Measurements from ENCODE around the gene ADAMTS12. TPM values are rescaled to one million over a fixed set of nuclear protein-coding genes. Genes with fewer than 3 reads are reported as not detected.

The ADAMTS12 gene
- total and polyA plus RNA-seq, 10 of the 15 experiments (the other 5 are each of a cell fraction or from before 2014, with no cell fraction given), result 0.11 to 35.8 (median 20.7) TPM

GRCh38 chr5:33812746-33813145 is 79.0 kb downstream of the ADAMTS12 start:
- ATAC-seq (no peak), DNase-seq (ENCODE audit: low read depth, low spot score) (no peak), FAIRE-seq (no peak)
- H3K4me2 ChIP-seq (ENCODE audit: control insufficient read depth, insufficient read depth), result no peak overlapping the region
- no TSS peak for BruUV-seq (replicated peaks)
- no peaks in the 10 kb centered on the region for H3K4me1 ChIP-seq (ENCODE audit: control insufficient read depth, insufficient read depth, low read length)
- RAD21 ChIA-PET (ENCODE audit: unreplicated experiment), result no interaction called here
- H3K9ac ChIP-seq (ENCODE audit: control insufficient read depth, insufficient read depth, low read length), result no peak overlapping the region
- TF ChIP-seq HDGF (IDR thresholded peaks at IDR 0.05) (no peak), EGR1 (IDR thresholded peaks at IDR 0.05; ENCODE audit: borderline replicate concordance in 1 of 2, low read depth in 2 of 2, low read length in 2 of 2) (no peak)
- H3K9me3 ChIP-seq (replicated peaks; ENCODE audit: control insufficient read depth, insufficient read depth, low read length), result no peaks in the 10 kb centered on the region; the same call in 2 of the 3 replicates
- H4K20me1 ChIP-seq (ENCODE audit: control insufficient read depth, insufficient read depth), result no peaks in the 10 kb centered on the region
- CTCF ChIA-PET, result interaction anchor here (0.7 kb wide), 1 partner anchor 122 kb away, joined by 3 read pairs; no protein-coding TSS in a partner anchor
- H3K27ac ChIP-seq (ENCODE audit: control insufficient read depth, insufficient read depth), result no peak overlapping the region
- no peaks in the 10 kb centered on the region for H3K36me3 ChIP-seq (ENCODE audit: control insufficient read depth in 2 of 2, insufficient read depth in 2 of 2, low read length in 1 of 2)
- H3K27me3 ChIP-seq (replicated peaks in 1 of 2; ENCODE audit: control insufficient read depth in 2 of 2, insufficient read depth in 2 of 2, low read length in 1 of 2), result no peaks in the 10 kb centered on the region
- SMC1A ChIA-PET (ENCODE audit: uncharacterized antibody, unreplicated experiment), result interaction anchor here (1.2 kb wide), 1 partner anchor 38 kb away, joined by 3 read pairs; no protein-coding TSS in a partner anchor
- intact Hi-C loops (cut with micrococcal nuclease; ENCODE audit: unreplicated experiment), result no loop called here
- POLR2A ChIA-PET, result no interaction called here
- H2AFZ ChIP-seq (ENCODE audit: control insufficient read depth, low read depth, low read length), result no peak overlapping the region
- no peaks in the 10 kb centered on the region for H3K79me2 ChIP-seq (ENCODE audit: control insufficient read depth, insufficient read depth, low read length)
- 79% methylated on average over 4 of the region's 4 CpGs for WGBS (ENCODE audit: insufficient coverage, insufficient replicate concordance, low lambda C conversion rate, missing lambda C conversion rate)
- in situ Hi-C loops (cut with MboI), result no loop called here
- H3K4me3 ChIP-seq, result no peak overlapping the region

- ChIA-PET SMC1A (ENCODE audit: uncharacterized antibody, unreplicated experiment) (no interaction called here), CTCF (no interaction called here), RAD21 (ENCODE audit: unreplicated experiment) (no interaction called here), POLR2A (no interaction called here)
- FAIRE-seq, result no peak
- ATAC-seq, result no peak
- Histone ChIP-seq H3K79me2 (ENCODE audit: control insufficient read depth, insufficient read depth, low read length) (no peaks in the 10 kb centered on the region), H3K27ac (ENCODE audit: control insufficient read depth, insufficient read depth) (no peak overlapping the region), H3K36me3 (ENCODE audit: control insufficient read depth in 2 of 2, insufficient read depth in 2 of 2, low read length in 1 of 2) (no peaks in the 10 kb centered on the region), H4K20me1 (ENCODE audit: control insufficient read depth, insufficient read depth) (no peaks in the 10 kb centered on the region), H3K9me3 (replicated peaks; ENCODE audit: control insufficient read depth, insufficient read depth, low read length) (no peaks in the 10 kb centered on the region; the same call in 2 of the 3 replicates), H2AFZ (ENCODE audit: control insufficient read depth, low read depth, low read length) (no peak overlapping the region), H3K27me3 (replicated peaks in 1 of 2; ENCODE audit: control insufficient read depth in 2 of 2, insufficient read depth in 2 of 2, low read length in 1 of 2) (no peaks in the 10 kb centered on the region), H3K4me1 (ENCODE audit: control insufficient read depth, insufficient read depth, low read length) (no peaks in the 10 kb centered on the region; the same call in 1 of the 2 replicates), H3K4me2 (ENCODE audit: control insufficient read depth, insufficient read depth) (no peak overlapping the region), H3K9ac (ENCODE audit: control insufficient read depth, insufficient read depth, low read length) (no peak overlapping the region), H3K4me3 (no peak overlapping the region)
- no TSS peak for BruUV-seq (replicated peaks)
- 77% methylated on average over 3 of the region's 3 CpGs for WGBS (ENCODE audit: insufficient coverage, insufficient replicate concordance, low lambda C conversion rate, missing lambda C conversion rate)
- intact Hi-C loops (cut with micrococcal nuclease; ENCODE audit: unreplicated experiment), result no loop called here
- no peak for TF ChIP-seq SRF (IDR thresholded peaks at IDR 0.05; ENCODE audit: low read depth in 2 of 2, low read length in 2 of 2)
- in situ Hi-C loops (cut with MboI), result no loop called here
- no peak for DNase-seq (ENCODE audit: low read depth, low spot score)
These were observed 81.2 kb downstream of the ADAMTS12 start for GRCh38 chr5:33810491-33811120.
